GM12878 (cell line): ENCODE data around the gene CKB. TPM values are rescaled to one million over a fixed set of nuclear protein-coding genes. Genes with fewer than 3 reads are reported as not detected.

Experiments used
- ATAC-seq: fragments of 200-7000 bp; cut with Tn5 transposase; 3 replicates; pipeline ENCODE4 v1.9.1; 2020; ENCODE audit warnings: mild to moderate bottlenecking, moderate library complexity
- BruUV-seq: library from RNA; stranded (reverse); fragments of 400-500 nt; replicated peaks from 2 replicates; lab custom pipeline; 2021; lab: Mats Ljungman, UMichigan
- CTCF ChIA-PET: fragments of 300-600 bp; sonication (Branson Sonifier 250); formaldehyde crosslinking; extraction: SDS; loops from one replicate; lab custom pipeline; 2021; ENCODE audit warnings: inconsistent platforms; lab: Yijun Ruan, JAX
- POLR2A ChIA-PET: fragments of 350-600 bp; formaldehyde crosslinking; extraction: SDS; loops from one replicate; lab custom pipeline; 2021; ENCODE audit warnings: inconsistent platforms; lab: Charles Lee
- RAD21 ChIA-PET: fragments of 300-600 bp; sonication (Branson Sonifier 250); formaldehyde crosslinking; loops from one replicate; lab custom pipeline; 2023; ENCODE audit warnings: antibody characterized with exemption; ENCODE audit not compliant: unreplicated experiment; lab: Charles Lee
- SMC1A ChIA-PET: fragments of 300-600 bp; sonication (Branson Sonifier 250); formaldehyde crosslinking; loops from one replicate; lab custom pipeline; 2023; ENCODE audit not compliant: unreplicated experiment, uncharacterized antibody; lab: Charles Lee
- DNase-seq: peaks from one replicate; pipeline ENCODE4 v3.0.0-alpha.2; 2011; ENCODE audit warnings: low read depth, low spot score
- FAIRE-seq: peaks from 3 replicates; lab custom pipeline; 2011; peaks lifted over from hg19 to GRCh38; lab: Jason Lieb, UNC
- H2AFZ ChIP-seq: 2 replicates; pipeline ENCODE4 v1.6.0; 2011; ENCODE audit warnings: low read depth, low read length, control low read depth; ENCODE audit not compliant: control insufficient read depth
- H3K27ac ChIP-seq: 2 replicates; pipeline ENCODE4 v1.5.1; 2011; ENCODE audit warnings: control low read depth; ENCODE audit not compliant: control insufficient read depth, insufficient read depth
- H3K27me3 ChIP-seq, 2 experiments: replicated peaks in 1 of 2; 2 replicates each; pipeline versions ENCODE4 v1.6.0 to v1.6.1; 2011; ENCODE audit warnings: low read length in 1 of 2; ENCODE audit not compliant: control insufficient read depth in 2 of 2, insufficient read depth in 2 of 2
- H3K36me3 ChIP-seq, 2 experiments: 2 replicates each; pipeline ENCODE4 v1.5.1; 2011; ENCODE audit warnings: low read length in 1 of 2; ENCODE audit not compliant: control insufficient read depth in 2 of 2, insufficient read depth in 2 of 2
- H3K4me1 ChIP-seq: 2 replicates; pipeline ENCODE4 v1.6.1; 2011; ENCODE audit warnings: mild to moderate bottlenecking, low read length, moderate library complexity, mixed read lengths; ENCODE audit not compliant: control insufficient read depth, insufficient read depth
- H3K4me2 ChIP-seq: 2 replicates; pipeline ENCODE4 v1.6.0; 2011; ENCODE audit warnings: control low read depth; ENCODE audit not compliant: control insufficient read depth, insufficient read depth
- H3K4me3 ChIP-seq: fragments of 200-600 bp; sonication (generic); 2 replicates; pipeline ENCODE4 v1.5.1; 2016
- H3K79me2 ChIP-seq: 2 replicates; pipeline ENCODE4 v1.6.0; 2011; ENCODE audit warnings: low read length; ENCODE audit not compliant: control insufficient read depth, insufficient read depth
- H3K9ac ChIP-seq: 2 replicates; pipeline ENCODE4 v1.8.0; 2011; ENCODE audit warnings: low read length, control low read depth, mixed read lengths; ENCODE audit not compliant: control insufficient read depth, insufficient read depth
- H3K9me3 ChIP-seq: replicated peaks from 3 replicates; pipeline ENCODE4 v1.5.1; 2011; ENCODE audit warnings: mild to moderate bottlenecking, low read length; ENCODE audit not compliant: control insufficient read depth, insufficient read depth
- H4K20me1 ChIP-seq: 2 replicates; pipeline ENCODE4 v1.6.0; 2011; ENCODE audit not compliant: control insufficient read depth, insufficient read depth
- BMI1 ChIP-seq: fragments of 450-650 bp; IDR thresholded peaks from 2 replicates; pipeline ENCODE4 v1.6.1; 2016; ENCODE audit warnings: mild to moderate bottlenecking, moderate library complexity, borderline replicate concordance
- GABPA ChIP-seq: IDR thresholded peaks from 2 replicates; pipeline ENCODE4 v1.6.1; 2014; ENCODE audit warnings: antibody characterized with exemption, low read depth, mild to moderate bottlenecking, inconsistent platforms
- PAX8 ChIP-seq: fragments of 450-650 bp; IDR thresholded peaks from 2 replicates; pipeline ENCODE4 v1.6.1; 2017; ENCODE audit warnings: mild to moderate bottlenecking, moderate library complexity
- RUNX3 ChIP-seq: IDR thresholded peaks from 2 replicates; pipeline ENCODE4 v1.6.1; 2012; ENCODE audit warnings: low read length, inconsistent platforms
- SIN3A ChIP-seq: IDR thresholded peaks from 2 replicates; pipeline ENCODE4 v1.6.1; 2012; ENCODE audit warnings: low read depth, low read length, improper control_type of control experiment
- WGBS: methylation state at CpG from one replicate; pipeline ENCODE4 v1.1.6; 2016; ENCODE audit warnings: low lambda C conversion rate; ENCODE audit not compliant: insufficient replicate concordance, insufficient coverage; ENCODE audit errors: missing lambda C conversion rate; 5-methylcytosine and 5-hydroxymethylcytosine counted together
- in situ Hi-C: fragments of 300-500 bp; cut with MboI; formaldehyde crosslinking; loops from 9 replicates; pipeline ENCODE4 v1.14.3; 2018; ENCODE audit warnings: mixed read lengths
- intact Hi-C: fragments of 100-400 bp; cut with micrococcal nuclease; formaldehyde crosslinking; loops from one replicate; pipeline ENCODE4 v1.14.2; 2022; ENCODE audit not compliant: unreplicated experiment
- polyA plus RNA-seq, 11 experiments: library from polyadenylated mRNA; depleted of rRNA in 4 of 11; unstranded in 6 of 11; stranded (reverse) in 5 of 11; fragments of >200 nt; fragmentation: Nextera tagmentation in 4 of 11; fragmentation: Illumina TruSeq in 1 of 11; extraction: Ambion mirVana in 4 of 11; extraction: Trizol in 1 of 11; gene quantifications; 1 replicate in 1 of 11; 2 replicates in 10 of 11; pipeline versions ENCODE4 v1.2.1 to v1.2.3, GENCODE V29; 2011 to 2016; ENCODE audit warnings: inconsistent platforms in 2 of 11, missing spikeins in 2 of 11, low read depth in 1 of 11
- total RNA-seq, 4 experiments: library from RNA; depleted of rRNA in 3 of 4; stranded (reverse); fragments of >200 nt in 3 of 4; fragmentation: Illumina TruSeq in 1 of 4; extraction: Trizol in 1 of 4; gene quantifications; 2 replicates each; pipeline versions ENCODE4 v1.2.1 to v1.2.3, GENCODE V29; 2013 to 2021

Gene CKB
- total and polyA plus RNA-seq, 10 of the 15 experiments (the other 5 are each of a cell fraction or from before 2014, with no cell fraction given), result 0.40 to 6.1 (median 2.3) TPM

- RAD21 ChIA-PET, result interaction anchor here (0.6 to 1.6 kb wide), 2 partner anchors 31 to 286 kb away, joined by 3 to 5 read pairs; partner anchors contain the start of gene PPP1R13B
- Histone ChIP-seq H3K36me3 (peaks cover 0 to 14% of the 10 kb centered on the region in 2 experiments; a peak in 3 of 4 replicates), H2AFZ (peak overlapping the region; percentile 96; the same call in 1 of the 2 replicates), H3K4me3 (peak overlapping the region; percentile 97), H3K27ac (peak overlapping the region; percentile 94), H3K4me1 (peaks cover 13% of the 10 kb centered on the region), H3K9ac (peak overlapping the region; percentile 82), H4K20me1 (0 out of 2 replicates have a peak, but pooled peaks cover 6% of the 10 kb centered on the region), H3K79me2 (peaks cover 76% of the 10 kb centered on the region), H3K9me3 (no peaks in the 10 kb centered on the region), H3K4me2 (peak overlapping the region; percentile 88), H3K27me3 (no peaks in the 10 kb centered on the region)
- no TSS peak for BruUV-seq
- DNase-seq, result no peak
- POLR2A ChIA-PET, result interaction anchor here (0.7 kb wide), 1 partner anchor 159 kb away, joined by 3 read pairs; no protein-coding TSS in a partner anchor
- in situ Hi-C loops, result no loop called here
- FAIRE-seq, result no peak
- TF ChIP-seq BMI1 (peak; percentile 37; the same call in 1 of the 2 replicates), PAX8 (no peak), RUNX3 (0 out of 2 replicates have a peak, but pooled peaks have one; percentile 3), GABPA (0 out of 2 replicates have a peak, but pooled peaks have one; percentile 36), SIN3A (peak; percentile 34; the same call in 1 of the 2 replicates)
- peak; percentile 66 for ATAC-seq
- SMC1A ChIA-PET, result interaction anchor here (0.7 to 1.4 kb wide), 4 partner anchors 31 to 246 kb away, joined by 3 read pairs; partner anchors contain the start of gene TRMT61A
- CTCF ChIA-PET, result interaction anchor here (1.0 to 1.3 kb wide), 5 partner anchors 8 to 118 kb away, joined by 3 to 5 read pairs (median 4); no protein-coding TSS in a partner anchor
- intact Hi-C loops, result loop anchor here (5.0 kb wide), 1 partner anchor 71 kb away; no protein-coding TSS in a partner anchor
- WGBS, result 5% methylated on average over 36 of the region's 36 CpGs
Observed at GRCh38 chr14:103561381-103562178, 39.0 kb upstream of the CKB start.
